ENCODE results near the gene MYO18A.
"Not testable (repeated sequence)": the region's sequence is repeated elsewhere in the genome, so short reads cannot be mapped to it uniquely, and the experiment has no call there.

The MYO18A gene

GRCh38 chr17:29095439-29095838 is 84.8 kb downstream of the MYO18A start:
- DNase-seq, result no peak

- DNase-seq, result no peak
Measured at GRCh38 chr17:29094101-29094708, 86.0 kb downstream of the MYO18A start.

- DNase-seq, result no peak
Measured at GRCh38 chr17:29093090-29093871, 86.9 kb downstream of the MYO18A start.

DNA sequence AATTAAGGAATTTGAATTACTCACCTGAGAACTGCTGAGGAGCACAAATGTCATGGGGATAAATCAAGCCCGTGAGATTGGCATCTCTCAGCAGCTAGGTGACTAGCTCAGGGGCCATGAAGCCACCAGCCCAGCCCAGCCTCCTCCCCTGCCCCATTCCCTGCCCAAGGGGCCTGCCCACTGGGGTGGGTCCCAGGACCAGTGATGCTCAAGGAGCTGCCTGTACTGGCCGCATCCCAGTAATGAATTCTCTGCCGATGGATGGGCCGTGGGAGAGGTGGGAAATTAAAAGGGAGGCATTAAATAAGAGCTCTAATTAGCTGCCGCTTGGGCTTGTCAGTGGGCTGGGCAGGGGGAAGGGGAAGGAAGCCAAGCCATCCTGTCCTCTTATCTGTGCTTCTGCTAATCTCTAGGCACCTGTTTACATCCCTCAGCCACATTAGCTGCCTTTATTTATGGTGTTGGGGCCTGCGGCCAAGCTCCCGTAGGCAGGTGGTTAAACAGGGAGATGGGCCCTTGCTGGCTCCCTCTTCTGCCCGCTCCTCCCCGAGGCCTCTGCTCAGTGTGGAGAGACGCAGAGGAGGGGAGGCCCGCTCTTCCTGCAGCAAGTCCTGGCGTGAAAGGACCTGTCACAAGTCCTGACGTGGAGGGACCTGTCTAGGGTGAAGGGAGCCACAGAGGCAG is 88.5 kb downstream of the MYO18A start:
- DNase-seq, result no peak

DNA sequence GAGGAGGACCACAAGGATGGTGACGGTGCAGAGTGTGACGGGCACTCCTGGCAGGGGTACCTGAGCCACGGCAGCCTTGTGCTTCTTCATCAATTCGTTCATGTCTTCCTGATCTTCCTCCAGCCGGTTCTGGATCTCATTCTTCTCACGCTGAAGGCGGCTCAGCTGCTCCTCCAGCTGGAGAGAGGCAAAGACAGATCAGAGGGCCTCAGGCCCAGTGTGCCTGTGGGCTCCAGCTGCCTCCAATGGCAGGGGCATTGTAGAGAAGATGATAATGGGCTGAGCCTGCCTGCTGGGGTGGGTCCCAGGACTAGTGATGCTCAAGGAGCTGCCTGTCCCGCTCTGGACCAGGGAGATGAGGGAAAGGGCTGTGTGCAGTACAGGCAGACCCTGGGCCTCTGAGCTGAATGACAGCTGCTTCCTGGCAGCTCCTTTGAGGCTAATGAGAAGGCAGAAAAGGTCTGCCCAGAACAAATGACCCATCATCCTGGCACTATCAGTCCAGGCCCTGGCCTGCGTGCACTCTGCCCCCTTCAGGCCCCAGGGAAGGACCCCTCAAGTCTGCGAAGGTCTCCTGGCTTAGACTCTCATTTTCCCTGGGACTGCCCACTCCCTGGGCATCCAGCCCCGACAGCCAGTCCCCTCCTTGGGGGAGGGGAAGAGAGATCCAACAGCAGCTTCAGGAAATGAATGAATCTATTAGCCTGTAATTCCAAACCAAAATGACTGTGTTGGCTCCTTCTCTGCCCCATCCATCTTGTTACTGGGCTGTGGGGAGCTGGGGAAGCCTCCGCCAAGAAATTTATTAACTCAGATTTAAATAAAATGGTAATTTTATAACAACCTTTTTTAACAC is 89.2 kb downstream of the MYO18A start:
- DNase-seq, result no peak

GRCh38 chr17:29090108-29090507 is 90.1 kb downstream of the MYO18A start:
- DNase-seq, result no peak

DNA sequence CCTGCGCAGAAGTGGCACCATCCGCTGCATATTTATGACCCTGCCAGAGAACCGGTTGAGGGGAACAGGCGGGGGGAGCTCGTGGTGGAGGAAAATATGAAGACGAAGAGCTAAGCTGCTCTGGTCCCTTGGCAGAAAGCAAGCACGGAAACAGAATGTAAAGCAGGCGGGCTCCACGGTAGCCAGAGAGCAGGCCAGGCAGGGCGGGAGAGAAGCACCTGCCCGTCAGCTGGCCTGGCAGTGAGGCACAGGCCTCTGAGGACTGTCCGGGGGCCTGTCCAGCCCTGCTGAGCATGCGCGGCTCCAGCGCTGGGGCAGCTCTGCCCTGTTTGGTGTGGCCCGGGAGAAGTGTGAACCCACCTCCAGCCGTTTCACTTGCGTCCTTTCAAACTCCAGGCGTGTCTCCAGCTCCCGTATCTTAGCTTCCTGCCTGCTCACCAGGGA is 90.6 kb downstream of the MYO18A start:
- DNase-seq, result no peak

- not testable (repeated sequence) for DNase-seq
Measured at GRCh38 chr17:29088782-29089181, 91.4 kb downstream of the MYO18A start.

- DNase-seq, result no peak
Measured at GRCh38 chr17:29086628-29087332, 93.4 kb downstream of the MYO18A start.

DNA sequence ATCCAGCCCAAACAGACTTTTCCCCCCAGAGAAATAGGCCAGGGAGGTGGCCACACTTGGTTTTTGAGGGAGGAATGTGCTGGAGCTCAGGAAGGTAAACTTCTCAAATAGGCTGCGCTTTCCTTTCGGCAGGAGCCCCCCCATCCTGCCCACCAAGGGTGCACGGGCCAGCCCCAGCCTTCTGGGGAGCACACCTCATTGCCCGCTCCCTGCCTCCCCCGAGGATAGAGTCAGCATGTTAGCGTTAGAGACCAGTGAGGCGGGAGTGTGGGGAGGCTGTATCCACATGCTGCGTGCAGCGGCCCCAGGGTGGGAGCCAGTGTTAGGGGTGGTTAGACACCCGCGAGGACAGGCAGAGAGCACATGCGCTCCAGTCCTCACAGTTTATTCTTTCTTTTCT is 95.0 kb downstream of the MYO18A start:
- DNase-seq, result no peak

GRCh38 chr17:29084541-29085146 is 95.6 kb downstream of the MYO18A start:
- no peak for DNase-seq

DNA sequence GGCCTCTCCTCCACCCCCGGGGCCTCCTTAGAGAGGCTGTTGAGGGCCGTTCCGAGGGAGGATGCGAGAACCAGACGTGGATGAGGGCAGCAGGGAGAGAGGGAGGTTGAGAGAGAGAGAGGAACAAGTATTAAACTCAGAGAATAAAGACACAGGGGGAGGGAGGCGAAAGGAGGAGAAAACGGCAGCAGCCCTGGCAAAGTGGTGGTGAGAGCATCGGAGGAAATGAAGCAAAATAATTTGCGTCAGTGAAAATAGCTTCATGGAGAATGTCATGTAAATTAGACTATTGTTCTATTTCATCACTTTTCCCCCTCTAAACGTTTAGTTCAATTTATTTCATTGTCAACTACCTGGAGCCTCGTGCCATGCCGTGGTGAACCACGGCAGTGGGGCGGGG is 99.2 kb downstream of the MYO18A start:
- DNase-seq, result no peak

GRCh38 chr17:29080323-29080722 is 99.9 kb downstream of the MYO18A start:
- no peak for DNase-seq

GRCh38 chr17:29079887-29080286 is 100.3 kb downstream of the MYO18A start:
- DNase-seq, result no peak

- DNase-seq, result no peak
Measured at GRCh38 chr17:29079433-29079832, 100.8 kb downstream of the MYO18A start.

- no peak for DNase-seq
Measured at GRCh38 chr17:29078183-29079045, 101.8 kb downstream of the MYO18A start.

DNA sequence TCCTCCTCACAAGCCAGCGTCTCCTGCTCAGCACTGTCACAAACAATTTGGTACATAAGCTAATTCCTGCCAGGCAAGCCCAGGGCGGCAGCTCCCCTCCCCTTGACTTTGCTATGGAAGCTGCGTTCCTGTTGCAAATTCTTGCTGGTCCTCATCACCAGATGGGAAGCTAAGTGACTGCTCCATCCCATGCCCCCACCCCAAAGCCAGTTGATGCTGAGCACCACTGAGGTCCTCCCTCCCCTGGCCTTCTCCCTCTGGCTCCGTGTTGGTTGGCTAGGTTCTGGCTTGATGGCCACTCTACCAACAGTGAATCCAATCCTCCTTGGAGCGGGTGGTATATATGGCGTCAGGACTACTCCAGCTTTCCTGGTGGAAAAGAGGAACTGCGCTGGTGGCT is 102.9 kb downstream of the MYO18A start:
- no peak for DNase-seq

DNA sequence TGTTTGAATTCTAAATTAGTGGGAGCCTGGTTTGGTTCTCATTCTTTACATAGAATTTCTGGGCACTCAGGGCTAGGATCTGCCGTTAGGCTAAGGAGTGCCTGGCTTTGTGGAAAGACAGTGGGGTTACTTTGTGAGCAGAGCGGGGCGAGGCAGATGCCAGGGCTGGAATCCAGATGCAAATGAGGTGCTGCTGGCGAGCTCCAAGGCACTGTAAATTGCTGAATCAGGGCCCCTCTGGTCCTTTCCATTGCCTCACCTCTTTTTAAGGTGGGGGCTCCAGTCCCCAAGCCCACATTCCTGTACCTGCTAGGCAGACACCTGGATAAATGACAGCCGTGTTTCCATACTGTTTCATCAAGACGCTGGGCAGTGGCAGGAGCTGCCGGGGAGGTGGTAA is 103.5 kb downstream of the MYO18A start:
- DNase-seq, result no peak

DNA sequence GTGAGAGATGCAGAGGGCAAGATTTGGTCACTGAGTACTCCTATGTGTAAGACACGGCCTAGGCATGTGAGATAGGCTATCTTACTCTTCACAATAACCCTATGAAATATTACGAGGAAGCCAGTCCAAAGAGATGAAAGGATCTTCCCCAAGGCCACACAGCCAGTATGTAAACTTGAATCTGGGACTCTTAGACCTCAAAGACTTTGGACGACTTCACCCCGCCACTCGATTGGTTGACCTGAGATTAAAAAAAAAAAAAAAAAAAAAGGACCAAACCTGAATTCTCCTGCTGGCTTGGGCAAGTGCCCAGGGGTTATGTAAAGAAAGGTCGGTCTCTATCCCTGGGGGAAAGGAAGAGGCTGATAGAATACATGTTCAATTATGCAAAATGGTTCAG is 104.1 kb downstream of the MYO18A start:
- DNase-seq, result no peak

GRCh38 chr17:29074488-29074887 is 105.7 kb downstream of the MYO18A start:
- no peak for DNase-seq

GRCh38 chr17:29073520-29073919 is 106.7 kb downstream of the MYO18A start:
- no peak for DNase-seq

All from activated CD8-positive, alpha-beta memory T cell treated with anti-CD3 and anti-CD28 coated beads, Interleukin-2, amount 50 U/mL, for 48 hours (primary cell).